H1 (cell line): ENCODE measurements around the gene SPDYE4. TPM values are rescaled to one million over a fixed set of nuclear protein-coding genes. Genes with fewer than 3 reads are reported as not detected.

Source experiments
- CTCF ChIA-PET: fragments of 300-600 bp; sonication (Branson Sonifier 250); formaldehyde crosslinking; loops from one replicate; lab custom pipeline; 2021; ENCODE audit not compliant: partially characterized antibody; lab: Charles Lee
- POLR2A ChIA-PET: fragments of 300-600 bp; sonication (Branson Sonifier 250); formaldehyde crosslinking; loops from one replicate; lab custom pipeline; 2021; ENCODE audit warnings: inconsistent platforms; ENCODE audit not compliant: partially characterized antibody; lab: Charles Lee
- DNase-seq, 2 experiments: peaks; one replicate each; pipeline versions ENCODE4 v3.0.0 to v3.0.0-alpha.2; 2010 to 2022; ENCODE audit warnings: low spot score in 2 of 2, low read depth in 1 of 2, mixed read lengths in 1 of 2
- FAIRE-seq: peaks from 2 replicates; lab custom pipeline; 2011; peaks lifted over from hg19 to GRCh38; lab: Jason Lieb, UNC
- H2AFZ ChIP-seq: 2 replicates; pipeline ENCODE4 v1.8.1; 2012; ENCODE audit warnings: low read length, inconsistent platforms
- H2AK5ac ChIP-seq: 2 replicates; pipeline ENCODE4 v1.6.1; 2013; ENCODE audit warnings: low read depth, low read length
- H2BK120ac ChIP-seq: replicated peaks from 2 replicates; pipeline ENCODE3; 2013; ENCODE audit warnings: low read depth, low read length, inconsistent platforms
- H2BK12ac ChIP-seq: 2 replicates; pipeline ENCODE4 v1.6.1; 2013; ENCODE audit warnings: low read depth, low read length
- H2BK15ac ChIP-seq: 2 replicates; pipeline ENCODE4 v1.6.1; 2013; ENCODE audit warnings: low read length
- H2BK20ac ChIP-seq: 2 replicates; pipeline ENCODE4 v1.6.1; 2013; ENCODE audit warnings: low read length
- H2BK5ac ChIP-seq: 2 replicates; pipeline ENCODE4 v1.6.1; 2013; ENCODE audit warnings: low read depth, low read length
- H3K14ac ChIP-seq: 2 replicates; pipeline ENCODE4 v1.6.1; 2013; ENCODE audit warnings: inconsistent platforms; ENCODE audit not compliant: insufficient read length
- H3K18ac ChIP-seq: 2 replicates; pipeline ENCODE4 v1.6.1; 2013; ENCODE audit warnings: low read length; ENCODE audit errors: extremely low read depth
- H3K23ac ChIP-seq: 2 replicates; pipeline ENCODE4 v1.6.1; 2013; ENCODE audit warnings: inconsistent platforms; ENCODE audit not compliant: insufficient read length
- H3K23me2 ChIP-seq: 2 replicates; pipeline ENCODE4 v1.6.1; 2013; ENCODE audit warnings: low read depth, low read length
- H3K27ac ChIP-seq: 2 replicates; pipeline ENCODE4 v1.6.1; 2011; ENCODE audit warnings: low read depth, low read length, inconsistent platforms
- H3K27me3 ChIP-seq, 4 experiments: replicated peaks in 1 of 4; 1 replicate in 1 of 4; 2 replicates in 3 of 4; pipeline versions ENCODE4 v1.6.1 to v1.8.1; 2011 to 2013; ENCODE audit warnings: low read length in 3 of 4, mild to moderate bottlenecking in 3 of 4, inconsistent platforms in 2 of 4, mixed read lengths in 2 of 4, moderate library complexity in 1 of 4; ENCODE audit not compliant: control insufficient read depth in 3 of 4, insufficient read depth in 3 of 4; ENCODE audit errors: extremely low read depth in 1 of 4
- H3K36me3 ChIP-seq, 4 experiments: 2 replicates each; pipeline versions ENCODE4 v1.6.1 to v1.8.1; 2011 to 2013; ENCODE audit warnings: mild to moderate bottlenecking in 4 of 4, low read length in 3 of 4, moderate library complexity in 2 of 4, control low read depth in 1 of 4, inconsistent platforms in 1 of 4; ENCODE audit not compliant: insufficient read depth in 4 of 4, control insufficient read depth in 2 of 4
- H3K4ac ChIP-seq: replicated peaks from 2 replicates; pipeline ENCODE3; 2013; ENCODE audit warnings: low read length, low read depth, mixed read lengths, inconsistent platforms; ENCODE audit not compliant: insufficient read length
- H3K4me1 ChIP-seq, 4 experiments: replicated peaks in 1 of 4; 1 replicate in 1 of 4; 2 replicates in 3 of 4; pipeline versions ENCODE4 v1.6.1 to v1.8.1; 2011 to 2013; ENCODE audit warnings: low read length in 3 of 4, inconsistent platforms in 2 of 4, mixed read lengths in 1 of 4; ENCODE audit not compliant: insufficient read depth in 4 of 4, control insufficient read depth in 3 of 4
- H3K4me2 ChIP-seq, 2 experiments: 2 replicates each; pipeline versions ENCODE4 v1.6.1 to v1.8.1; 2011 to 2013; ENCODE audit warnings: low read depth in 2 of 2, low read length in 2 of 2, control low read depth in 1 of 2, inconsistent platforms in 1 of 2, mild to moderate bottlenecking in 1 of 2; ENCODE audit not compliant: insufficient read depth in 1 of 2
- H3K4me3 ChIP-seq, 4 experiments: fragments of 200-600, 300-600 bp in 1 of 4; sonication (generic), shearing (Covaris generic), sonication (Bioruptor Twin) in 1 of 4; 2 replicates each; pipeline versions ENCODE4 v1.5.1 to v1.8.1; 2011 to 2016; ENCODE audit warnings: low read length in 4 of 4, low read depth in 3 of 4, control low read depth in 2 of 4, inconsistent platforms in 2 of 4, mild to moderate bottlenecking in 2 of 4, mixed read lengths in 1 of 4, moderate library complexity in 1 of 4; ENCODE audit not compliant: insufficient read depth in 2 of 4; ENCODE audit errors: extremely low read depth in 1 of 4
- H3K56ac ChIP-seq: replicated peaks from 2 replicates; pipeline ENCODE3; 2013; ENCODE audit warnings: low read depth, mild to moderate bottlenecking, mixed read lengths, low read length, inconsistent platforms; ENCODE audit not compliant: insufficient read length
- H3K79me1 ChIP-seq: 2 replicates; pipeline ENCODE4 v1.6.1; 2013; ENCODE audit warnings: low read depth, low read length, control low read depth
- H3K79me2 ChIP-seq, 2 experiments: 2 replicates each; pipeline versions ENCODE4 v1.6.1 to v1.8.1; 2012 to 2013; ENCODE audit warnings: low read length in 2 of 2, mild to moderate bottlenecking in 2 of 2, inconsistent platforms in 1 of 2; ENCODE audit not compliant: insufficient read depth in 2 of 2, control insufficient read depth in 1 of 2
- H3K9ac ChIP-seq, 4 experiments: replicated peaks in 1 of 4; 1 replicate in 1 of 4; 2 replicates in 3 of 4; pipeline versions ENCODE4 v1.6.1 to v1.8.1; 2011 to 2013; ENCODE audit warnings: low read depth in 3 of 4, low read length in 3 of 4, control low read depth in 2 of 4, mild to moderate bottlenecking in 2 of 4, moderate library complexity in 2 of 4, inconsistent platforms in 1 of 4; ENCODE audit errors: extremely low read depth in 1 of 4
- H3K9me3 ChIP-seq, 2 experiments: 2 replicates each; pipeline versions ENCODE4 v1.6.1 to v1.8.1; 2012 to 2013; ENCODE audit warnings: mild to moderate bottlenecking in 2 of 2, moderate library complexity in 2 of 2, control low read depth in 1 of 2, inconsistent platforms in 1 of 2, low read depth in 1 of 2, low read length in 1 of 2, mixed read lengths in 1 of 2; ENCODE audit not compliant: insufficient read depth in 2 of 2
- H4K20me1 ChIP-seq, 2 experiments: replicated peaks in 1 of 2; 2 replicates each; pipeline versions ENCODE3 to v1.8.1; 2011 to 2013; ENCODE audit warnings: inconsistent platforms in 2 of 2, low read length in 2 of 2, mild to moderate bottlenecking in 1 of 2; ENCODE audit not compliant: insufficient read depth in 2 of 2, control insufficient read depth in 1 of 2
- H4K5ac ChIP-seq: 2 replicates; pipeline ENCODE4 v1.6.1; 2013; ENCODE audit warnings: low read length, low read depth, mixed read lengths, inconsistent platforms; ENCODE audit not compliant: insufficient read length
- H4K8ac ChIP-seq: 2 replicates; pipeline ENCODE4 v1.8.0; 2013; ENCODE audit warnings: mild to moderate bottlenecking, moderate library complexity, low read length, inconsistent platforms; ENCODE audit not compliant: insufficient read depth; ENCODE audit errors: extremely low read depth
- H4K91ac ChIP-seq: replicated peaks from 2 replicates; pipeline ENCODE3; 2013; ENCODE audit warnings: low read length, mixed read lengths, inconsistent platforms; ENCODE audit not compliant: insufficient read length
- BRCA1 ChIP-seq: IDR thresholded peaks from 2 replicates; pipeline ENCODE4 v1.6.1; 2012; ENCODE audit warnings: low read depth, low read length, improper control_type of control experiment
- CEBPB ChIP-seq: IDR thresholded peaks from 2 replicates; pipeline ENCODE4 v1.6.1; 2012; ENCODE audit warnings: low read depth, low read length
- CREB1 ChIP-seq: IDR thresholded peaks from 2 replicates; pipeline ENCODE4 v1.6.1; 2012; ENCODE audit warnings: inconsistent platforms
- NANOG ChIP-seq: IDR thresholded peaks from 2 replicates; pipeline ENCODE4 v1.6.1; 2011; ENCODE audit warnings: low read length, low read depth, mild to moderate bottlenecking, inconsistent platforms; ENCODE audit not compliant: insufficient read depth, poor library complexity, severe bottlenecking
- WGBS, 2 experiments: shearing (Covaris generic) in 1 of 2; methylation state at CpG; one replicate each; pipeline versions ENCODE4 v1.1.6 to v1.1.7; 2013 to 2015; ENCODE audit warnings: low lambda C conversion rate in 2 of 2, mixed read lengths in 2 of 2, inconsistent platforms in 1 of 2, low coverage in 1 of 2, missing lambda C conversion rate in 1 of 2; ENCODE audit not compliant: insufficient replicate concordance in 2 of 2, insufficient coverage in 1 of 2, insufficient read length in 1 of 2; ENCODE audit errors: extremely low coverage in 1 of 2, missing lambda C conversion rate in 1 of 2; 5-methylcytosine and 5-hydroxymethylcytosine counted together
- polyA plus RNA-seq, 7 experiments: library from polyadenylated mRNA; depleted of rRNA in 3 of 7; stranded (reverse) in 5 of 7; unstranded in 2 of 7; fragments of >200 nt in 5 of 7; fragments of 200-250 nt in 2 of 7; gene quantifications; 1 replicate in 5 of 7; 2 replicates in 1 of 7; 4 replicates in 1 of 7; pipeline versions ENCODE4 v1.2.1 to v1.2.3, GENCODE V29; 2011 to 2013; ENCODE audit warnings: missing spikeins in 2 of 7, mixed read lengths in 2 of 7
- total RNA-seq: library from RNA; stranded (reverse); fragmentation: NEBNext Ultra II Directional; extraction: Animal tissue kit (Norgen Biotek cat#: 25700); gene quantifications from 2 replicates; pipeline ENCODE4 v1.2.1, GENCODE V29; 2021

Gene SPDYE4
- total and polyA plus RNA-seq, 2 of the 8 experiments (the other 6 are each of a cell fraction or from before 2014, with no cell fraction given), result not detected

GRCh38 chr17:8798176-8798845 is 40.0 kb upstream of the SPDYE4 start:
- no peak overlapping the region for H3K23ac ChIP-seq
- peak overlapping the region; percentile 79; the same call in 1 of the 2 replicates for H2BK12ac ChIP-seq
- H3K27ac ChIP-seq, result no peak overlapping the region; the same call in 1 of the 2 replicates
- H3K79me1 ChIP-seq, result no peaks in the 10 kb centered on the region
- peaks cover 6% of the 10 kb centered on the region; the same call in 1 of the 2 replicates for H3K23me2 ChIP-seq
- H4K5ac ChIP-seq, result no peak overlapping the region
- H3K36me3 ChIP-seq, result no peaks in the 10 kb centered on the region
- FAIRE-seq, result no peak
- no peak overlapping the region for H4K91ac ChIP-seq
- no peaks in the 10 kb centered on the region for H3K9me3 ChIP-seq
- H4K8ac ChIP-seq, result no peak overlapping the region
- TF ChIP-seq CREB1, result no peak
- no peak for TF ChIP-seq NANOG
- no peak for TF ChIP-seq BRCA1
- no peak for TF ChIP-seq CEBPB
- peak overlapping the region; percentile 44 to 71 (median 56); a peak in 7 of 8 replicates for H3K4me3 ChIP-seq
- no peak overlapping the region for H3K56ac ChIP-seq
- no peak overlapping the region for H3K4ac ChIP-seq
- no peaks in the 10 kb centered on the region for H3K79me2 ChIP-seq
- CTCF ChIA-PET, result interaction anchor here (1.0 to 4.1 kb wide), 11 partner anchors 11 to 223 kb away, joined by 3 to 33 read pairs (median 7); no protein-coding TSS in a partner anchor
- H2BK20ac ChIP-seq, result no peak overlapping the region
- peak overlapping the region; percentile 81; the same call in 1 of the 2 replicates for H3K18ac ChIP-seq
- no peaks in the 10 kb centered on the region for H4K20me1 ChIP-seq
- H2BK120ac ChIP-seq, result no peak overlapping the region
- H3K14ac ChIP-seq, result no peak overlapping the region
- H2BK5ac ChIP-seq, result peak overlapping the region; percentile 37; the same call in 1 of the 2 replicates
- H2AK5ac ChIP-seq, result no peak overlapping the region
- peak overlapping the region; percentile 77 to 79 for H3K4me2 ChIP-seq
- WGBS, 2 experiments, result 69% methylated on average over 23 of the region's 23 CpGs; no CpG with 5 or more reads in 1 of the 2 experiments
- peaks cover 0 to 13% (median 5%) of the 10 kb centered on the region in 4 experiments; a peak in 5 of 7 replicates for H3K4me1 ChIP-seq
- peaks cover 0 to 6% (median 1%) of the 10 kb centered on the region in 4 experiments; a peak in 2 of 7 replicates for H3K27me3 ChIP-seq
- no peak for DNase-seq
- peak overlapping the region; percentile 84; the same call in 1 of the 2 replicates for H2AFZ ChIP-seq
- no peak overlapping the region for H2BK15ac ChIP-seq
- no peak overlapping the region for H3K9ac ChIP-seq
- POLR2A ChIA-PET, result interaction anchor here (0.7 to 1.6 kb wide), 7 partner anchors 9 to 625 kb away, joined by 3 to 4 read pairs (median 4); no protein-coding TSS in a partner anchor
